Neural crest cell (in vitro differentiated cells): ENCODE data around the gene MIX23. TPM values are rescaled to one million over a fixed set of nuclear protein-coding genes. Genes with fewer than 3 reads are reported as not detected.

Experiments used
- DNase-seq: peaks from one replicate; pipeline ENCODE4 v3.0.0; 2021; ENCODE audit warnings: low read depth, mixed read lengths, low spot score
- H3K27ac Mint-ChIP-seq: one replicate; pipeline ENCODE4 v1.8.0; 2021; ENCODE audit warnings: mild to moderate bottlenecking, mixed read lengths; ENCODE audit not compliant: unreplicated experiment
- H3K27me3 Mint-ChIP-seq: 2 replicates; pipeline ENCODE4 v1.8.0; 2021; ENCODE audit warnings: low read depth, mild to moderate bottlenecking, mixed read lengths
- H3K36me3 Mint-ChIP-seq: 2 replicates; pipeline ENCODE4 v1.8.0; 2021; ENCODE audit warnings: low read depth, mild to moderate bottlenecking, mixed read lengths
- H3K4me1 Mint-ChIP-seq: 2 replicates; pipeline ENCODE4 v1.8.0; 2021; ENCODE audit warnings: mixed read lengths
- H3K4me3 Mint-ChIP-seq: one replicate; pipeline ENCODE4 v1.8.0; 2021; ENCODE audit warnings: mild to moderate bottlenecking, mixed read lengths
- H3K9me3 Mint-ChIP-seq: 2 replicates; pipeline ENCODE4 v1.8.0; 2021; ENCODE audit warnings: mixed read lengths
- total RNA-seq: library from RNA; stranded (reverse); gene quantifications from 2 replicates; pipeline ENCODE4 v1.2.1, GENCODE V29; 2021
- TF ChIP-seq, protein P1 (sequence below): fragments of 200-600 bp; sonication (generic); conservative IDR thresholded peaks from 2 replicates; pipeline ENCODE4 v1.5.0; 2021; ENCODE audit warnings: antibody characterized with exemption, mild to moderate bottlenecking

Gene MIX23
- total RNA-seq, 1 donor from 2014 or later, result 52.5 TPM

DNA sequence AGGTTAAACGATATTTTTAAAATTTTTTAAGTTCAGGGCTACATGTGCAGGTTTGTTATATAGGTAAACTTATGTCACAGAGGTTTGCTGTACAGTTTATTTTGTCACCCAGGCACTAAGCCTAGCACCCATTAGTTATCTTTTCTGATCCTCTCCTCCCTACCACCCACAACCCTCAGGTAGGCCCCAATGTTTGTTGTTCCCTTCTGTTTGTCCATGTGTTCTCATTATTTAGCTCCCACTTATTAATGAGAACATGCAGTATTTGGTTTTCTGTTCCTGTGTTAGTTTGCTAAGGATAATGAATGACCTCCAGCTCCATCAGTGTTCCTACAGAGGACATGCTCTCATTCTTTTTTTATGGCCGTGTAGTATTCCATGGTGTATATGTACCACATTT lies 15.9 kb upstream of the MIX23 start:
- no peak overlapping the region for H3K27ac Mint-ChIP-seq
- no peak for DNase-seq
- TF ChIP-seq, protein P1, sequence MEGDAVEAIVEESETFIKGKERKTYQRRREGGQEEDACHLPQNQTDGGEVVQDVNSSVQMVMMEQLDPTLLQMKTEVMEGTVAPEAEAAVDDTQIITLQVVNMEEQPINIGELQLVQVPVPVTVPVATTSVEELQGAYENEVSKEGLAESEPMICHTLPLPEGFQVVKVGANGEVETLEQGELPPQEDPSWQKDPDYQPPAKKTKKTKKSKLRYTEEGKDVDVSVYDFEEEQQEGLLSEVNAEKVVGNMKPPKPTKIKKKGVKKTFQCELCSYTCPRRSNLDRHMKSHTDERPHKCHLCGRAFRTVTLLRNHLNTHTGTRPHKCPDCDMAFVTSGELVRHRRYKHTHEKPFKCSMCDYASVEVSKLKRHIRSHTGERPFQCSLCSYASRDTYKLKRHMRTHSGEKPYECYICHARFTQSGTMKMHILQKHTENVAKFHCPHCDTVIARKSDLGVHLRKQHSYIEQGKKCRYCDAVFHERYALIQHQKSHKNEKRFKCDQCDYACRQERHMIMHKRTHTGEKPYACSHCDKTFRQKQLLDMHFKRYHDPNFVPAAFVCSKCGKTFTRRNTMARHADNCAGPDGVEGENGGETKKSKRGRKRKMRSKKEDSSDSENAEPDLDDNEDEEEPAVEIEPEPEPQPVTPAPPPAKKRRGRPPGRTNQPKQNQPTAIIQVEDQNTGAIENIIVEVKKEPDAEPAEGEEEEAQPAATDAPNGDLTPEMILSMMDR, result no peak
- H3K4me3 Mint-ChIP-seq, result no peak overlapping the region
- no peaks in the 10 kb centered on the region for H3K27me3 Mint-ChIP-seq
- no peaks in the 10 kb centered on the region for H3K4me1 Mint-ChIP-seq
- H3K36me3 Mint-ChIP-seq, result no peaks in the 10 kb centered on the region
- H3K9me3 Mint-ChIP-seq, result no peaks in the 10 kb centered on the region

GRCh38 chr3:122397201-122397600 lies 14.2 kb upstream of the MIX23 start:
- Mint-ChIP-seq H3K27me3 (no peaks in the 10 kb centered on the region), H3K9me3 (no peaks in the 10 kb centered on the region), H3K36me3 (no peaks in the 10 kb centered on the region), H3K4me1 (peaks cover 3% of the 10 kb centered on the region), H3K27ac (no peak overlapping the region), H3K4me3 (no peak overlapping the region)
- no peak for DNase-seq
- TF ChIP-seq, protein P1, result no peak

DNA sequence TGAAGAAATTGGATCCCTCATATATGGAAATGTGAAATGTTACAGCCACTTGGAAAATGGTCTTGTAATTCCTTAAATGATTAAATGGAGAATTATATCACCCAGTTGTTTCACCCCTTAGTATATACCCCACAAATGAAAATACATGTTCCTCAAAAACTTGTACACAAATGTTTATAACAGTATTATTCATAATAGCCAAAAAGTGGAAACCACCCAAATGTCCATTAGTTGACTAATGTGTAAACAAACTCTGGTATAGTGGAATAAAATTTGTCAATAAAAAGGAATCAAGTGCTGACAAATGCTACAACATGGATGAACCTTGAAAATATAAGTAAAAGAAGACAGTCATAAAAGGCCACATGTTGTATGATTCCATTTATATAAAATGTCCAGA lies 13.5 kb upstream of the MIX23 start:
- Mint-ChIP-seq H3K9me3 (no peaks in the 10 kb centered on the region), H3K4me3 (no peak overlapping the region), H3K27me3 (no peaks in the 10 kb centered on the region), H3K36me3 (no peaks in the 10 kb centered on the region), H3K27ac (no peak overlapping the region), H3K4me1 (peaks cover 3% of the 10 kb centered on the region)
- TF ChIP-seq, protein P1, result no peak
- no peak for DNase-seq

DNA sequence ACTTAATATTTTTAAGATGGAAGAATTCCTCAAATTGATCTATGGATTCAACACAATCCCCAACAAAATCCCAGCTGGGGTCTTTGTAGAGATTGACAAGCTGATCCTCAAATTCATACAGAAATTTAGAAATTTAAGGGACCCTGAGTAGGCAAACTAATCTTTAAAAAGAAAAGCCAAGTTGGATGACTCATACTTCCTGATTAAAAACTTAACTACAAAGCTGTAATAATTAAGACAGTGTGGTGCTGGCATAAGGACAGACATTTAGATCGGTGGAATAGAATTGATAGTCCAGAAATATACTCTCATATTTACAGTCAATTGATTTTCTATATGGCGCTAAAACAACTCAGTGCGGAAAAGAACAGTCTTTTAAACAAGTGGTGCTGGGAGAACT lies 12.6 kb upstream of the MIX23 start:
- no peaks in the 10 kb centered on the region for H3K36me3 Mint-ChIP-seq
- TF ChIP-seq, protein P1, result no peak
- H3K4me1 Mint-ChIP-seq, result peaks cover 3% of the 10 kb centered on the region
- DNase-seq, result no peak
- no peak overlapping the region for H3K27ac Mint-ChIP-seq
- no peak overlapping the region for H3K4me3 Mint-ChIP-seq
- H3K9me3 Mint-ChIP-seq, result no peaks in the 10 kb centered on the region
- H3K27me3 Mint-ChIP-seq, result no peaks in the 10 kb centered on the region

DNA sequence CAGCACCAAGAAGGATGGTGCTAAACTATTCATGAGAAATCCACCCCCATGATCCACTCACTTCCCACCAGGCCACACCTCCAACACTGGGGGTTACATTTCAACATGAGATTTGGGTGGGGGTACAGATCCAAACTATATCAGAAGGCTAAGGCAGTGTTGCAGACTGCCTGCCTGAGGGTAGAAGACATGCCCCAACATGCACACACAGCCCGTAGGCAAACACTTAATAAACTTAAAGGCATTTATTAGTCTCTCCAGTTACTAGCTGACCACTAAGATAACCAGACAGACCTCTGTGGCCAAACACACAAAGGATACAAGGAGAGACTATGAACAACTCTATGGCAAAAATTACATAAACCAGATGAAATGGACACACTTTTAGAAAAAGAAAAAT lies 11.1 kb upstream of the MIX23 start:
- DNase-seq, result no peak
- Mint-ChIP-seq H3K27ac (no peak overlapping the region), H3K36me3 (no peaks in the 10 kb centered on the region), H3K9me3 (no peaks in the 10 kb centered on the region), H3K4me1 (peaks cover 3% of the 10 kb centered on the region), H3K4me3 (no peak overlapping the region), H3K27me3 (no peaks in the 10 kb centered on the region)
- TF ChIP-seq, protein P1, result no peak
